Measurements from ENCODE around the gene YWHAQ.
"Not testable (repeated sequence)": the region's sequence is repeated elsewhere in the genome, so short reads cannot be mapped to it uniquely, and the experiment has no call there.

YWHAQ gene

GRCh38 chr2:9552219-9553178 lies 78.3 kb downstream of the YWHAQ start:
- TF ChIP-seq, protein P1, sequence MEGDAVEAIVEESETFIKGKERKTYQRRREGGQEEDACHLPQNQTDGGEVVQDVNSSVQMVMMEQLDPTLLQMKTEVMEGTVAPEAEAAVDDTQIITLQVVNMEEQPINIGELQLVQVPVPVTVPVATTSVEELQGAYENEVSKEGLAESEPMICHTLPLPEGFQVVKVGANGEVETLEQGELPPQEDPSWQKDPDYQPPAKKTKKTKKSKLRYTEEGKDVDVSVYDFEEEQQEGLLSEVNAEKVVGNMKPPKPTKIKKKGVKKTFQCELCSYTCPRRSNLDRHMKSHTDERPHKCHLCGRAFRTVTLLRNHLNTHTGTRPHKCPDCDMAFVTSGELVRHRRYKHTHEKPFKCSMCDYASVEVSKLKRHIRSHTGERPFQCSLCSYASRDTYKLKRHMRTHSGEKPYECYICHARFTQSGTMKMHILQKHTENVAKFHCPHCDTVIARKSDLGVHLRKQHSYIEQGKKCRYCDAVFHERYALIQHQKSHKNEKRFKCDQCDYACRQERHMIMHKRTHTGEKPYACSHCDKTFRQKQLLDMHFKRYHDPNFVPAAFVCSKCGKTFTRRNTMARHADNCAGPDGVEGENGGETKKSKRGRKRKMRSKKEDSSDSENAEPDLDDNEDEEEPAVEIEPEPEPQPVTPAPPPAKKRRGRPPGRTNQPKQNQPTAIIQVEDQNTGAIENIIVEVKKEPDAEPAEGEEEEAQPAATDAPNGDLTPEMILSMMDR (IDR thresholded peaks at IDR 0.05; ENCODE audit: low read length, missing control alignments) = no peak
- DNase-seq (ENCODE audit: low read depth) = peak; percentile 94
- peak overlapping the region; percentile 34 for H3K4me3 ChIP-seq (replicated peaks; ENCODE audit: low read depth, low read length)

- not testable (repeated sequence) for DNase-seq (ENCODE audit: low read depth); H3K4me3 ChIP-seq (replicated peaks; ENCODE audit: low read depth, low read length)
Measured at GRCh38 chr2:9550859-9551391, 79.9 kb downstream of the YWHAQ start.

- no peak overlapping the region for H3K4me3 ChIP-seq (replicated peaks; ENCODE audit: low read depth, low read length)
- TF ChIP-seq, protein P1 (IDR thresholded peaks at IDR 0.05; ENCODE audit: low read length, missing control alignments) = no peak
- no peak for DNase-seq (ENCODE audit: low read depth)
Measured at GRCh38 chr2:9549420-9549819, 81.4 kb downstream of the YWHAQ start.

GRCh38 chr2:9548506-9548905 lies 82.3 kb downstream of the YWHAQ start:
- TF ChIP-seq, protein P1 (IDR thresholded peaks at IDR 0.05; ENCODE audit: low read length, missing control alignments) = no peak
- H3K4me3 ChIP-seq (replicated peaks; ENCODE audit: low read depth, low read length) = no peak overlapping the region
- no peak for DNase-seq (ENCODE audit: low read depth)

- DNase-seq (ENCODE audit: low read depth) = peak; percentile 42
- H3K4me3 ChIP-seq (replicated peaks; ENCODE audit: low read depth, low read length) = no peak overlapping the region
- TF ChIP-seq, protein P1 (IDR thresholded peaks at IDR 0.05; ENCODE audit: low read length, missing control alignments) = no peak
Measured at GRCh38 chr2:9547262-9547991, 83.4 kb downstream of the YWHAQ start.

GRCh38 chr2:9545502-9545901 lies 85.3 kb downstream of the YWHAQ start:
- TF ChIP-seq, protein P1 (IDR thresholded peaks at IDR 0.05; ENCODE audit: low read length, missing control alignments) = no peak
- no peak overlapping the region for H3K4me3 ChIP-seq (replicated peaks; ENCODE audit: low read depth, low read length)
- DNase-seq (ENCODE audit: low read depth) = no peak

DNA sequence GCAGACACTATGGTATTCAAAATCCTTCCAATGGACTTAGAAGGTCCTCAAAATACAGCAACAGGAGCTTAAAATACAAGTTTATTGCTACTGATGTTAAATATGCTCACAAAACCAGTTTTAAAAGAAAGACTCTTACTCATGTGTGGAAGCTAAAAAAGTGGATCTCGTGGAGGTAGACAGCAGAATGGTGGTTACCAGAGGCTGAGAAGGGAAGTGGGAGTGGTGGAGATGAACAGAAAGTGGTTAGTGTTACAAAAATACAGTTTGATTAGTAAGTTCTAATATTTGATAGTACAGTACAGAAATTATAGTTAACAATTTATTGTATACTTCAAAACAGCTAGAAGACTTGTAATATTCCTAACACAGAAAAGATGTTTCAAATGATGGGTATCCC lies 87.2 kb downstream of the YWHAQ start:
- TF ChIP-seq, protein P1 (IDR thresholded peaks at IDR 0.05; ENCODE audit: low read length, missing control alignments) = no peak
- DNase-seq (ENCODE audit: low read depth) = no peak
- no peak overlapping the region for H3K4me3 ChIP-seq (replicated peaks; ENCODE audit: low read depth, low read length)

Measured in fibroblast of pulmonary artery (primary cell).